ENCODE data around the gene FXYD1. TPM values are rescaled to one million over a fixed set of nuclear protein-coding genes. Genes with fewer than 3 reads are reported as not detected.

Gene FXYD1
- total and polyA plus RNA-seq, 7 donors: 210 to 860 (median 542) TPM

- intact Hi-C loops (cut with DNase I): no loop called here
- H3K27ac ChIP-seq: no peak overlapping the region
- no peak overlapping the region for H3K4me3 ChIP-seq
- H3K9me3 ChIP-seq: peaks cover under 1% of the 10 kb centered on the region
- no peak for DNase-seq
- 36 to 55% (median 49%) methylated on average over 3 of the region's 3 CpGs for WGBS, 3 donors
- ATAC-seq: no peak
- no peaks in the 10 kb centered on the region for H3K36me3 ChIP-seq (ENCODE audit: insufficient read depth in 1 of 2, low read depth in 1 of 2)
- TF ChIP-seq CTCF (IDR thresholded peaks at IDR 0.05): no peak
- no peaks in the 10 kb centered on the region for H3K27me3 ChIP-seq (ENCODE audit: insufficient read depth in 3 of 3, low read length in 2 of 3)
- no peaks in the 10 kb centered on the region for H3K4me1 ChIP-seq
Measured at GRCh38 chr19:35171730-35172129, 33.1 kb downstream of the FXYD1 start.

- H3K4me1 ChIP-seq: no peaks in the 10 kb centered on the region
- TF ChIP-seq CTCF (IDR thresholded peaks at IDR 0.05): no peak
- H3K4me3 ChIP-seq: no peak overlapping the region
- 87 to 89% (median 88%) methylated on average over 6 of the region's 6 CpGs for WGBS, 3 donors
- H3K27me3 ChIP-seq (ENCODE audit: insufficient read depth in 3 of 3, low read length in 2 of 3): no peaks in the 10 kb centered on the region
- no peaks in the 10 kb centered on the region for H3K36me3 ChIP-seq (ENCODE audit: insufficient read depth in 1 of 2, low read depth in 1 of 2)
- no peak for ATAC-seq
- intact Hi-C loops (cut with DNase I): no loop called here
- no peak for DNase-seq
- no peaks in the 10 kb centered on the region for H3K9me3 ChIP-seq
- no peak overlapping the region for H3K27ac ChIP-seq
Measured at GRCh38 chr19:35174226-35174625, 35.6 kb downstream of the FXYD1 start.

- ATAC-seq: no peak
- H3K27me3 ChIP-seq (ENCODE audit: insufficient read depth in 3 of 3, low read length in 2 of 3): no peaks in the 10 kb centered on the region
- intact Hi-C loops (cut with DNase I): no loop called here
- DNase-seq: no peak
- no peaks in the 10 kb centered on the region for H3K4me1 ChIP-seq
- no peak overlapping the region for H3K27ac ChIP-seq
- WGBS, 3 donors: 58 to 71% (median 62%) methylated on average over 3 of the region's 3 CpGs
- no peaks in the 10 kb centered on the region for H3K36me3 ChIP-seq (ENCODE audit: insufficient read depth in 1 of 2, low read depth in 1 of 2)
- H3K9me3 ChIP-seq: no peaks in the 10 kb centered on the region
- no peak for TF ChIP-seq CTCF (IDR thresholded peaks at IDR 0.05)
- no peak overlapping the region for H3K4me3 ChIP-seq
Measured at GRCh38 chr19:35176181-35176570, 37.6 kb downstream of the FXYD1 start.

DNA sequence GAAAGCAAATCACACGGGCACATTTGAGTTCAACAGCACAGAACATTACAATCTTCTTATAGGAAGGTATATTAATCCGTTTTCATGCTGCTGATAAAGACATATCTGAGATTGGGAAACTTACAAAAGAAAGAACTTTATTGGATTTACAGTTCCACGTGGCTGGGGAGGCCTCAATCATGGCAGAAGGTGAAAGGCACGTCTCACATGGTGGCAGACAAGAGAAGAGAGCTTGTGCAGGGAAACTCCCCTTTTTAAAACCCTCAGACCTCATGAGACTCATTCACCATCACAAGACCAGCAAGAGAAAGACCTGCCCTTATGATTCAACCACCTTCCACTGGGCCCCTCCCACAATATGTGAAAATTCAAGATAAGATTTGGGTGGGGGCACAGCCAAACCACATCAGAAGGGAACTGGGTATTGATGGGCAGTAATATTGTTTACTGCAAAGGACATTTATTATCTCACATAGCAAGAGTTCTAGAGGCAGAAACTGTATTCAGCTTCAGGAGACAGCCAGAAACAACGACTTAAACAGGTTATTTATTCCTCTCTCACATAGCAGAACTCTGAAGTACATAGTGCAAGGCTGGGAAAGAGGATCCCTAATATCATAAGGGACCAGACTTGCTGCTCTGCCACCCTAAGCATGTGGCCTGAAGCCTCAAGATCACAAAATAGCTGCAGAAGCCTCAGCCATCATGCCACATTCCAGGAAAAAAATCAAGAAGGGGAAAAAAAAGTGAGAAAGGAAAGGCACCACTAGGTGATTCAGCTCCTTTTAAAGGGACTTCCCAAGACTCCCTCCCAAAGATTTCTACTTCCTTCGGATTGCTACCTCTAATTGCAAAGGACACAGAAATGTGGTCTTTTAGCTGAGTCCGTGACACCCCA is 39.0 kb downstream of the FXYD1 start:
- Histone ChIP-seq H3K36me3 (ENCODE audit: insufficient read depth in 1 of 2, low read depth in 1 of 2) (no peaks in the 10 kb centered on the region), H3K27me3 (ENCODE audit: insufficient read depth in 3 of 3, low read length in 2 of 3) (no peaks in the 10 kb centered on the region), H3K4me1 (no peaks in the 10 kb centered on the region), H3K9me3 (no peaks in the 10 kb centered on the region), H3K27ac (no peak overlapping the region), H3K4me3 (no peak overlapping the region)
- ATAC-seq: no peak
- intact Hi-C loops (cut with DNase I): no loop called here
- no peak for TF ChIP-seq CTCF (IDR thresholded peaks at IDR 0.05)
- no peak for DNase-seq
- 68 to 77% (median 70%) methylated on average over 7 of the region's 7 CpGs for WGBS, 3 donors
